Measurements from ENCODE around the gene RIPPLY1.
"Not testable (repeated sequence)": the region's sequence is repeated elsewhere in the genome, so short reads cannot be mapped to it uniquely, and the experiment has no call there.

RIPPLY1 gene

GRCh38 chrX:106905064-106905708 is 2.0 kb upstream of the RIPPLY1 start:
- no peak for DNase-seq

DNA sequence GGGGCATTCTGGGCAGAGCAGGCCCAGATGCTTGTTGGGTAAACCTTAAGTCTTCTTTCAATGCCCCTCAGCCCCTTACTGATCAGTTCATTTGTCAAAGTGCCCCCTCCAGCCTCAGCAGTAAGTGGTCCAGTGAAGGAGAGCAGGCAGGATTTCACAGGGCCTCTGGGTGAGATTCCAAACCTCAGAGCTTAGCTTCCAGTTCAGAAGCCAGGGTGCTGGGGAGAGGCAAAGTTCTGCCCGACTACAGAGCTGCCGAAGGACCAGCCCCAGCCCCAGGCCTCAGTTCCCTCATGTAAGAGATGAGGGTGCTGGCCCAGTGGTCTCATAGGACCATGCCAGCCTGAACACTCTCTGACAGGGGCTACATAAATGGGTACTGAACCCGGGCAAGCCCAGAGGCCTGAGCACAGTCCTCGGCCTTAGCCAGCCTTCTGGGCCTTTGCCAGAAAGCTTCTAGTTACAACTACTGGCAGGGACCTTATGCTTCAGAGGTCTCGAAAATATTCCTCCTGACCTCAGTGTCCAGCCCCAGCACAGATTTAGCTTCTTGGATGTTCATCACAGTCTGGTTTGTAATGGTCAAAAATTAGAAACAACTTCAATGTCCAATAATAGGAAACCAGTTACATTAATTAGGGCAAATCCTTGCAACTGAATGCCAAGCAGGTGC is 851 bp upstream of the RIPPLY1 start:
- no peak for DNase-seq

DNA sequence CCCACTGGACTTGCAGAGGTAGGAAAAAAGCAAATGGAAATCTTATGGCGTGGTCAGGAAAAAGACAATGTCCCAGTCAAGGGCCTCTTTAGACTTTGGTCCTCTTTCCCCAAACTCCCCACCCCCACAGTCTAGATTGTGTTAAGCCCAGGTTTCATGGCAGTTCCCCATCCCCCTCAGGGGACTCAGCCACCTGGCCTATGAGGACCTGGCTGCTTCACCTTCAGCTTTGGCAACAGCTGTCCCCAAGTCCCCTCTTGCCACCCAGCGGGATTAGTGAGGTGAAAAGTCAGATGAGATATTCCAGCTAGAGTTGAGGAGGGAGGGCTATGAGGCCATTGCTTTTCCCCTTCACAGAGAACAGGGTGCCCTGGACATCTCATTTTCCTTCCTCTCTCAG is 457 bp downstream of the RIPPLY1 start:
- no peak for DNase-seq

- DNase-seq, result no peak
Measured at GRCh38 chrX:106901781-106902219, 1.3 kb downstream of the RIPPLY1 start.

- no peak for DNase-seq
Measured at GRCh38 chrX:106901341-106901740, 1.8 kb downstream of the RIPPLY1 start.

DNA sequence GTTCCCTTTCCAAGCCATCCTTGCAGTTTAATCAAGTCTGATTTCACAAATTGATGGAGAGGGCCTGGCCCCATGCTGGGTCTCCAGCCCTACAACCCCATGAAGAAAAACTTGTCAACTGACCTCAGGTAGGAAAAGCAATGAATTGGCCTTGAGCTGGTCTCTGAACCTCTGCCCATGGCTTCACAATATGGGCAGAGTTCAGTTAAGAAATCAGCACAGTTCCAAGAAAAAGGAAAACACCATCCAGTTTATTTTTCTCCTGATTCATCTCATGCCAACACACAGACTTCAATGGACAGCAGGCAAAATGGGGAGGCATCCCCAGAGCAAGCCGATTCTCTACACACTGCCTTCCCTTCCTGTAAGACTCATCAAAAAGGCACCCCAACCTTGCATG is 3.3 kb downstream of the RIPPLY1 start:
- DNase-seq, result no peak

DNA sequence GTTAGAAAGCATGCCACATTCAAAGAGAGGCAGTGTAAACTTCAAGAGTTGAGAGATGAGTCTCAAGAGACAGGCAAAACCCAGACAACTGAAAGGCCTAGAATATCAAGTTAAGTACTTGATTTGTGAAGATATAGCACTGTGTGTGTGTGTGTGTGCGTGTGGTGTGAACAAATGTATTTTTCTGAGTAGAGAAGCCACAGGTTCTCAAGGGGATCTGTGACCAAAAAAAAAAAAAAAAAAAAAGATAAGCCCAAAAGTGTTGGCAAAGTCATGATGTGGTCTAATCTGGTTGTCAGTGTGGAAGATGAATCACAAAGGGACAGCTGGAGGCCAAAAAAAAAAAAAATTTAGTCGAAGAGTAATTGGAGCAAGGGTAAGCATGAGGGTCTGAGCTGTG is 3.9 kb downstream of the RIPPLY1 start:
- no peak for DNase-seq

GRCh38 chrX:106898462-106898861 is 4.7 kb downstream of the RIPPLY1 start:
- peak; percentile 2 for DNase-seq

DNA sequence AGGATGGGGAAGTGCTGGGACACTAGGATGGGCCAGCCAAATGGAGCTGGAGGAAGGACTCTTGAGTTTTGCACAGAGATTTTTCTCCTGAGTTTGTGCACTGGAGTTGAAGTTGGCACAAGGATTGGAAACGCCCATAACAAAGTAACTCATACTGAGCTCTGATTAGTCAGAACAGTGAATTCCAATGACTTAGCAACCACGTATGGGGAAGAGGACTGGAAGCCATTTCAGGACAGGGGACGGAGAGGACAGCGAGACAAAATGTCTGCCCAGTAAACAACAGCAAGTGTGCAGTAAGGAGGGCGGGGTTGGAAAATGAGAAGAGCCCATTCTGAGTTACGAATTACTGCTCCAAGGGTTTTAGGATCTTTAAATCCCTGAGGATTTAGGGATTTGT is 5.9 kb downstream of the RIPPLY1 start:
- DNase-seq, result no peak

DNA sequence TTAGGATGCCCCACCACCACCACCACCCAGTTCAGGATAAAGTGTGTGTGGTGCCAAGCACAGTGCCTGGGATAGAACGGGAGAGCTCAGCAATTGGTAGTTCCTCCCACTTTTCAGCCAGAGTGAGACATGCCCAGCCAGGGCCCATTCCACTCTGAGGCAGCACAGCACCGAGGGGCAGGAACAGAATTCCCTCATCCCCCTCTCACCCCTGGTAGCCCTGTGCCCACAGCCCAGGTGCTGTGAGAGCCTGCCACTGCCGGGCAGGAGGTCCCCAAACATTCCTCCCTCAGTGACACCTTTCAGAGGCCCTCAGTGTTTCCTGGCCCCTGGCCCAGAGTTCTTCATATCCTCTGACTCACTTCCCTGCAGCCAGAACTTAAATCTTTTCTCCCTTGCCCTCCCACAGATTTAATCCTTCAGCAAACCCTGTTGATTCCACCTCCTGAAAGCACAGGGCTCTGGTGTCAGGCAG is 8.1 kb downstream of the RIPPLY1 start:
- DNase-seq, result no peak

DNA sequence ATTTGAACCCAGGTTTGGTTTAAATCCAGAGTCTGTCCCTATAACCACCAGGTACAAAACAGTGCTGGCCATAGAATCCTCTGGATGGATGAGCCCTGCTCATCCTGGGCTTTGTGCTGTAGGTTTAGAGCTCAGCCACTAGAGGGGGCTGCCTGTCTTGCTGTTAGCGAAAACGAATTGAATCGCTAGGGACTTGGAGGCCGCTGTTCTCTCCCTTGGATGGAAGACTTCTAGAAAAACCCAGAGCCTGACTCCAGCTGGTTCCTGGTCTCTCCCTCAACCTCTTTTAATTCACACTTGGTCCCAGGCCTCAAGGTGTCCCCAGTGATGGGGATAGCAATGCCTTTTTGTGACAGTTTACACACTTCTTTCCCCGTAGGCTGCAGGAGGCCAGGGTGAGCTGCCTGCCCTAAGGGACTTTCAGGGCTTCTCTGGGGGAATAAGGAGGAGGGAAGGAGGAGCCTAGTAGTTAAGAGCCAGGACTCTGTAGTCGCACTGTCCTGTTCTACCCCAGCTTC is 8.7 kb downstream of the RIPPLY1 start:
- DNase-seq, result peak; percentile 54

DNA sequence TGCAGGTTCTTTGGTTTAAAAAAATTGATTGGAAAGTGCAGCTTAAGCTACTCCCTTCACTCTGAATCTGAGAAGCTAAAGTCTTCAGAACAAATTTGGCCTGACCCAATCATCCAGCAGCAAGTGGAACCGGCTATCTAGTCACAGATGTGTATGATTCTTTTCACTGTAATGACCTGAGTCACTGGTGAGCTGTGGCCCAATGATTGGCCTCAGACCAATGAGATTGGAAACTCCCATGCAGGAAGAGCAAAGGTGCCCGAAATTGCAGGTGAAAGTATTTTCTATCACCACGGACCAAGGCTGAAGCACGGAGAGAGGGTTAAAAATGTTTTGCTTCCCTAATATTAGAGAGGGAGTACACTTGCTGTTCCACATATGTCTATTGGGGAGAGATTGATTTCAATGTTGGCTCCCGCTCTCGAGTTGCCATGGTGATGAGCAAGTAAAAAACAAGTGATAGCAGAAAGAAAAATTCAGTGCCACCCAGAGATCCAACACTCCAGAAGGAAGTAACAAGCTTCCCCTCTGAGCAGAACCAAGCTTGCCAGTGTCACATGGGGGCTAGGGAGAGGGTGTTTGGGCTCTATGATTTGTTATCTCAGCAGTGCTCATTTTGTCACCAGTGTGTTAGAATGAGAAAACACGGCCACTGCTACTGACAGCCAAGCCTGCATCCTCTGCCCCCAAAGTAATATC is 11.2 kb downstream of the RIPPLY1 start:
- DNase-seq, result no peak

DNA sequence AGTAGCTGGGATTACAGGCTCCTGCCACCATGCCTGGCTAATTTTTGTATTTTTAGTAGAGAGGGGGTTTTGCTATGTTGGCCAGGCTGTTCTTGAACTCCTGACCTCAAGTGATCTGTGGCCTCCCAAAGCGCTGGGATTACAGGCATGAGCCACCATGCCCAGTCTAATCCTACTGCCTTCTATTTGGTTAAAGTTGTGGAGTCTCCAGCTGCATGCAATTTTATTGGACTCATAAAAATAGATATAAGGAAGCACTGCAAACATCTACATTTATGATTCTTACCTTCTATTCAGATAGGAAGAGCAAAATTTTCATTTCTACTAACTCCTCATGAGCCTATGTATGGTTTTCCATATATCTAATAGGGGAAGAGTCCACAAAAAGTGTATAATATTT is 13.7 kb downstream of the RIPPLY1 start:
- DNase-seq, result no peak

- DNase-seq, result no peak
Measured at GRCh38 chrX:106875151-106875550, 28.0 kb downstream of the RIPPLY1 start.

DNA sequence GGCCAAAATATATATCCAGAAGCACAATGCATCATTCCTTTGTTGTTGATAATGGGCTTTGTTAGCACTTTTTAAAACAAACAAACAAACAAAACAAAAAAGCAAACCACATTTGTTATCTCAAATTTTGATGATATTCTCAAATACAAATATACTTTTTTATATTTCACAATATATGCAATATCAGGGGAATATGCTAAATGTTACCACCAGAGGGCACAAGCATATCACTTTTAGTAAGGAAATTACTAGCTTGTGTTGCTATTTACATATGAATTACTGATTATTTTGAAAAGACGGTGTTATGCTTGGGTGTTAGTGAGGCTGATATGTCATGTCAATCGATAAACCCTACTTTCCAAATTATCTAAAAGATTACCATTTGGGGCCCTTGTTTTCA is 29.1 kb downstream of the RIPPLY1 start:
- DNase-seq, result no peak

- DNase-seq, result not testable (repeated sequence)
Measured at GRCh38 chrX:106872796-106873195, 30.3 kb downstream of the RIPPLY1 start.

GRCh38 chrX:106863697-106864096 is 39.4 kb downstream of the RIPPLY1 start:
- DNase-seq, result no peak

DNA sequence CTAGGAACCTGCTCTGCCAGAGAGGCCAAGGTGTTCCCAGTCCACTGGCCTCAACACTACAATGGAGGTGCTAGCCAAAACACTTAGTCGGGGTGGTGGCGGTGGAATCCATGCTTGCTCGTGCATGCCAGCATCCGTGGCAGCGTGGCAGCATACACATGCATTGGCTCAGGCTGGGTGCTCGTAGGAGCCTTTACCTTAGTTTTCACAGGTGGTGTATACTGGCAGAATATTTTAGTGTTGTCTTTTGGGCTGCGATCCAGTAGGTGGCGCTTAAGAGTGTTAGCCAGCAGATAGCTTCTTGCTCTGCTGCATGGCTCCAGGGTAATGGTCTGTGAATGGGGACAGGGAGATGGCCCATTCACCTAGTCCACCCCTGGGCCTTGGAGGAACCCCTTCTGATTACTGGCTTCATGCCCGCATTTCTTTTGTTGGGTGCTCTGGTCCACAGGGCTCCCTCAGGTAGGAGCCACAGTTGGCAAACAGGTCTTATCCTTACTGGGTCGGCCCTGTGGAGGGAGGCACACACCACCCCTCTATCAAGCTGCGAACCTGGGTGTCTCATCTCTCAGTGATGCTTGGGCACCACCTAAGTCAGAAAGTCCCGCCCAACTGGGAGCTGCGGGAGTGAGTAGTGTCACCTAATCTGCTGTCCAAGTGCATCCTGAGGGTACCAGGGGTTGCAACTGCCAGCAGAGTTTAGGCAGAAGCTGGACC is 40.0 kb downstream of the RIPPLY1 start:
- peak; percentile 32 for DNase-seq

All from activated CD4-positive, alpha-beta T cell treated with anti-CD3 and anti-CD28 coated beads for 48 hours (primary cell).